Measurements from ENCODE around the gene ZBED4.
"Not testable (repeated sequence)": the region's sequence is repeated elsewhere in the genome, so short reads cannot be mapped to it uniquely, and the experiment has no call there.

Gene ZBED4, protein sequence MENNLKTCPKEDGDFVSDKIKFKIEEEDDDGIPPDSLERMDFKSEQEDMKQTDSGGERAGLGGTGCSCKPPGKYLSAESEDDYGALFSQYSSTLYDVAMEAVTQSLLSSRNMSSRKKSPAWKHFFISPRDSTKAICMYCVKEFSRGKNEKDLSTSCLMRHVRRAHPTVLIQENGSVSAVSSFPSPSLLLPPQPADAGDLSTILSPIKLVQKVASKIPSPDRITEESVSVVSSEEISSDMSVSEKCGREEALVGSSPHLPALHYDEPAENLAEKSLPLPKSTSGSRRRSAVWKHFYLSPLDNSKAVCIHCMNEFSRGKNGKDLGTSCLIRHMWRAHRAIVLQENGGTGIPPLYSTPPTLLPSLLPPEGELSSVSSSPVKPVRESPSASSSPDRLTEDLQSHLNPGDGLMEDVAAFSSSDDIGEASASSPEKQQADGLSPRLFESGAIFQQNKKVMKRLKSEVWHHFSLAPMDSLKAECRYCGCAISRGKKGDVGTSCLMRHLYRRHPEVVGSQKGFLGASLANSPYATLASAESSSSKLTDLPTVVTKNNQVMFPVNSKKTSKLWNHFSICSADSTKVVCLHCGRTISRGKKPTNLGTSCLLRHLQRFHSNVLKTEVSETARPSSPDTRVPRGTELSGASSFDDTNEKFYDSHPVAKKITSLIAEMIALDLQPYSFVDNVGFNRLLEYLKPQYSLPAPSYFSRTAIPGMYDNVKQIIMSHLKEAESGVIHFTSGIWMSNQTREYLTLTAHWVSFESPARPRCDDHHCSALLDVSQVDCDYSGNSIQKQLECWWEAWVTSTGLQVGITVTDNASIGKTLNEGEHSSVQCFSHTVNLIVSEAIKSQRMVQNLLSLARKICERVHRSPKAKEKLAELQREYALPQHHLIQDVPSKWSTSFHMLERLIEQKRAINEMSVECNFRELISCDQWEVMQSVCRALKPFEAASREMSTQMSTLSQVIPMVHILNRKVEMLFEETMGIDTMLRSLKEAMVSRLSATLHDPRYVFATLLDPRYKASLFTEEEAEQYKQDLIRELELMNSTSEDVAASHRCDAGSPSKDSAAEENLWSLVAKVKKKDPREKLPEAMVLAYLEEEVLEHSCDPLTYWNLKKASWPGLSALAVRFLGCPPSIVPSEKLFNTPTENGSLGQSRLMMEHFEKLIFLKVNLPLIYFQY

DNA sequence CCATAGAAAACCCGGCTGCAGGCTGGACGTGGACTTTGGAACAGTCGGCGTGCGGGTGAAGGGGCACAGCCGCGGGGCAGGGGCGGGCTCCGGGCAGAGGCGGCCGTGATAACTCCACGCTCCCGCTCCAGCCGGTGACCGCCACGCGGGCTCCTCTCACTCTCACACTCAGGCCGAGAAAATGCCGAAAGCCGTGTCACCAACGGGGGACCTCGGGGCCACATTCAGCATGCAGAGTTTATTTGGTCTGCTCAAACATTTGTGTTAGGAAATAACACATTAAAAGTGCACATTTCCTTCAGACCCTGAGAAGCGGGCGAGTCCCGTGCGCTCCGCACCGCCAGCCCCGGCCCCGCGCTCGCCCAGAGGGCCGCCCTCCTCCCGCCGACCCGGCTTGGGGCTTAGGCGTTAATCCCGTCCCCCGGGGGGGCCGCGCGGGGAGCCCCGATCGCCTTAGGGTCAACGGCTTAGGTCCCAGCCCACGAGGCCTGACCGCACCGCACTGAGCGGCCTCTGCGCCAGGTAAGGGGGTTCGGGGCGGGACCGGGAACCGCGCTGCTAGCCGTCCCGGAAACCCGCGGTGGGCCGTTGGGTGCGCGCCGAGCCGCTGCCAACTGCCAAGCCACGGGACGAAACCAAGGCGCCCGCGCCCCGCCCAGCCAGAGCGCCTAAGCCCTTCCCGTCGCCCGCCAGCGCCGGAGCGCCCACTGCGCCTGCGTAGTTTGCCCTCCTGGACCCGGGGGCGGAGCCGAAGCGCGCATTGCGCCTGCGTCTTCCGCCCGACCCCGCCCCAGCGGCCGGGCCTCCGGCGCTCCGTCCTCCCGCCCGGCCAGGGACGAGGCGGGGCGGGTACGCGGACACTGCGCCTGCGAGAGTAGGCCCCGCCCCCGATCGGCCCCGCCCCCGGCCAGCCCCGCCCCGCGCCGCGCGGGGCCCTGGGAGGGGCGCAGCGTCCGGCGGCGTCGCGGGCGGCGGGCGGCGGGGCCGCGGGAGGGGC is at the start of gene ZBED4:
ZBED4 (plus strand) TSS at position 947 of the 997 bp plus-strand sequence. CDS start 29,819 bp downstream, outside the sequence.
- peak; percentile 49 to 98 (median 93) for DNase-seq

DNA sequence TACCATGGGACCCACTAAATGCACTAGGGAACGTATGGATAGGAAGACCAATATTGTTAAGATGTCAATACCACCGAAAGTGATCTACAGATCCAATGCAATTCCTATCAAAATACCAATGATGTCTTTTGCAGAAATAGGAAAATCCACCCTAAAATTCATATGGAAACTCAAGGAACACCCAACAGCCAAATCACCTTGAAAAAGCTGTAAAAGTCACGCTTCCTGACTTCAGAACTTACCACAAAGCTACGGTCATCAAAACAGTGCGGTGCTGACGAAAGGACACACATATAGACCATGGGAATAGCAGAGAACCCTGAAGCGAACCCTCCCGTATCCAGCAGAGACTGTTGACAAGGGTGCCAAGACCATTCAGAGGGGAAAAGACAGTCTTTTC is 46.5 kb upstream of the ZBED4 start:
- DNase-seq, result no peak

DNA sequence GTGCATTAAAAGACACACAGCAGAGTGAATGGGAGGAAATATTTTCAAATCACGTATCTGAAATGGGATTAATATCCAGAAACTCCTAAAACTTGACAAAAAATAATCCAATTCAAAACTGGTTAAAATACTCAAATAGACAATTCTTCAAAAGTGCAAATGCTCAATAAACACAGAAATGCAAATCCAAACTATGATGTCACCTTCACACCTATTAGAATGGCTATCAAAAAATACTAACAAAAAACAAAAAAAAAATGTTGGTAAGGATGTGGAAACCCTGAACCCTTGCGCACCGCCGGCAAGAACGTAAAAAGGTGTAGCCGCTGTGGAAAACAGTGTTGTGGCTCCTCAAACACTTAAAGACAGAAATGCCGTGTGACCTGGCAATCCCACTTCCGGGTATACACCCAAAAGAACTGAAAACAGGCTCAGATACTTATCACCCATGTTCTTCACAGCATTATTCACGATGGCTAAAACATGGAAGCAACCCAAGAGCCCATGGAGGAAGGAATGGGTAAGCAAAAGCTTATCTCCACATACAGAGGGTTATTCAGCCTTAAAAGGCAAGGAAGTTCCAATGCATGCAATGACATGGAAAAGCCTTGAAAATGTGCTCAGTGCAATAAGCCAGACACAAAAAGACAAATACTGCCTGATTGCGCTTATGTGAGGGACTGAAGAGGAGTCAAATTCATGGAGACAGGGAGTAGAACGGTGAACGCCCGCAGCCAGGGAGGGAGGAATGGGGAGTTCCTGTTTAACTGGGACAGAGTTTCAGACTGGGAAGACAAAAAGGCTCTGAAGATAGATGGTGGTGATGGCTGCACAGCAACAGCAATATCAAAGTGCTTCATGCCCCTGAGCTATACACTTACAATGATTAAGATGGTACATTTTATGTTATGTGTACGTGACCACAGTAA is 45.6 kb upstream of the ZBED4 start:
- DNase-seq, result no peak

DNA sequence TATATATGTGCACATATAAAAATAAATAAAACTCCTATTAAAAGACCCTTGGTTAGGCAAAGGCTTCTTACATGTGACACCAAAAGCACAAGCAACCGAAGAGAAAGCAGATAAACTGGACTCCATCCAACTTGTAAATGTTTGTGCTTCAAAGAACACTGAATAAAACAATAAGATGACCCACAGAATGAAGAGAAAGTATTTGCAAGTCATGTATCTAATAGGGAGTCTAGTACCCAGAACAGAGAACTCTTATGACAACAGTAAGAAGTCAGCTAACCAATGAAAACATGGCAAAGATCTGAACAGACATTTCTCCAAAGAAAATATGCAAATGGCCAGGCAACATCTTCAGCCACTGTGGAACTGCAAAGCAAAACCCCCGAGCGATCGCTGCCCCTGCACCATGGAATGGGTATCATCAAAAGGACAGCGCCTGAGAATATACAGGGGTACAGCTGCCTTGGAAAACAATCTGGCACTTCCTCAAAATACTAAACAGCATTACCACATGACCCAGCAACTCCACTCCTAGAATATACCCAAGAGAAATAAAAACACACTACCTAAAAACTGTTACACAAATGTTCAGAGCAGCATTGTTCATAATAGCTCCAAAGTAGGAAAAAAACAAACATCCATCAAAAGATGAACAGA is 43.2 kb upstream of the ZBED4 start:
- no peak for DNase-seq

DNA sequence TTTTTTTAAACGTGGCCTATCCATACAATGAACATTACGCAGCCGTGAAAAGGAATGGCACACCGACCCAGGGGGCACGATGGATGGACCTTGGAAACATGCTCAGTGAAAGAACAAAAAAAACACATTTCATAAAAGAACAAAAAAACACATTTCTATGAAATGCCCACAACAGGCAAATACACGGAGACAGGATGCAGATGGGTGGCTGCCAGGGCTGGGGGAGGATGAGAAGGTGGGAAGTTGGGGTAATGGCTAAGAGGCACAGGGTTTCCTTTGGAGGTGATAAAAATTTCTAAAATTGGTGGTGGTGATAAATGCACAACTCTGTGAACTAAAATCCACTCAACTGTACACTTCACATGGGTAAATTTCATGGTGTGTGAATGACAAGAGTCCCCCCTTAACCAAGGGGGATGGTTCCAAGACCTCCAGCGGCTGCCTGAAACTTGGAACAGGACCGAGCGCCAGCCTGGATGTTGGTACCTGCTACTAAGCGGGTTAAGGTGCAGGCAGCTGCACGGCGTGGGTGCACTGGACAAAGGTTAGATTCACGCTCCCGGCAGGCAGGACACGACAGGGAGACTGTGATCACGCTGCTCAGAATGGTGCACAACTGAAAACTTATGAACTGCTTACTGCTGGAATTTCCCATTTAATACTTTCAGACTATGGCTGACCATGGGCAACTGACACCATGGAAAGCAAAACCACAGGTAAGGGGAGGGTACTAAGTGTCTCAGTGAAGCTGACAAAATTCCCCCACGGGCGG is 42.4 kb upstream of the ZBED4 start:
- DNase-seq, result no peak

DNA sequence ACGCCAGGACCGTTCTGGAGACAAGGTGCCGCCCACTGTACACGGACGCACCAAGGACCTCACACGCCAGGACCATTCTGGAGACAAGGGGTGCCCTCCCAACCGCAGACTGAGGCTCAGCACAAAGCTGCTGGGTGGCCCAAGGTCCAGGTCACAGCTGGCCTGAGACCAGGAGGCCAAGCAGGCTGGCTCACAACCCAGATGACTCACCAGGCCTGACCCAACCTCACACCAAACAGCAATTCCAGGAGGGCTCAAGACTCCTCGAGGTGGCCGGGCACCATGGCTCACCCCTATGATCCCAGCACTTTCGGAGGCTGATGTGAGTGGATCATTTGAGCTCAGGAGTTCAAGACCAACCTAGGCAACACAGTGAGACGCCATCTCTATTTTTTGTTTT is 40.8 kb upstream of the ZBED4 start:
- no peak for DNase-seq

DNA sequence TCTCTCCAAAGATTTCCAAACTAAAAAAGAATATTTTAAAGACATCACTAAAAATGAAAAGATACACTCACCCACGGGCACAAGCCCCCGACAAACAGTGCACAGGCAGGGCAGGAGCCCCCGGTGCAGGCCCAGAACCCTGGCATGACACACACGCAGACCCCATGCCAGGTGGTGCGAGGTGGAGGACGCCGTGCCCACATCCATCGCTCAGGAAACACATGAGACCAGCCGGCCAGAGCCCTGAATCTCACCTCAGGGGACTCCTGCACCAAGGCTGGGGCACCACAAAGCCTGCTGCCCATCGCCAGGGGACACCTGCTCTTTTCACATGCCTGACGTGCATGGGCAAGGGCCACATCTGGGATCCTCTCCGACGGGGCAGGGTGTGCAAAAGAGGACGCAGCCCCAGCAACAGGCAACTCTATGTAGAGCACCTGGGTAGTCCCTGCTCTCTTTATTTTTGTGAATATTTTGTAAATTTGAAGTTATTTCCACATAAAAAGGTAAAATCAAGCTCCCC is 39.4 kb upstream of the ZBED4 start:
- no peak for DNase-seq

DNA sequence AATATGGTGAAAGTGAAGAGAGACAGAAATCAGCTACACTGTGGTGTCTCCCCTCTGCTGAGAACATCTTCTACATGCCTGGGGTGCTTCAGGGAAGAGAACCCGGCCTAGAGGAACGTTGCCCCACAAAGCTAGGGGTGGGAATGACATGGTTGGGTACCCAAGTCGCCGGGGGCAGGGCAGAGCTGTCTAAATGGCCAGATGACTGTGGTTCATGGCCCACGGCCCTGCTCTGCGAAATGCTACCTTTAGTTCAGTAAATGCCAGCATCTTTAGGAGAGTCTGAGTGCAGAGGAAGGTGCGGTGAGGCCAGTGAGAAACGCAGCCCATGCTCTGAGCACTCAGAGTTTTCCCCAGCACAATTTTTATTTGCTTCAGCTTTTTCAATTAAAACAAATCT is 38.8 kb upstream of the ZBED4 start:
- DNase-seq, result no peak

DNA sequence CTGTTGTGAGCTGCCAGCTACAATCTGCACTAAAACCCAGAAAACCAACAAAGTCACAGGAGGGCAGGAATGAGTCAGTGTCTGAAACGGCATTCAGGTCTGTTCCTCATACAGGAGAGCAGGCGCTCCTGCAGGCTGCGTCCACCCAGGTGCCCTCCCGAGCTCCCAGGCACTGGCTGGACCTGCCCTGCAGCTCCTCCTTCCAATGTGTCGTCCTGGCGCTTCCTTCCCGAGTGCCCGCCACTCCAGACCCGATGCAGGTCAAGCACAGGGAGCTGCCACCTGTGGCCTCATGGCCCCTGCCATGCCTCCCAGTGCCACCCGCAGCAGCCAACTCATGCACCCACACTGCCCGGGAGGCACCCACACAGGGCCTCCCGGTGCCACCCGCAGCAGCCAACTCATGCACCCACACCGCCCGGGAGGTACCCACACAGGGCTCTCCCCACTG is 38.0 kb upstream of the ZBED4 start:
- no peak for DNase-seq

DNA sequence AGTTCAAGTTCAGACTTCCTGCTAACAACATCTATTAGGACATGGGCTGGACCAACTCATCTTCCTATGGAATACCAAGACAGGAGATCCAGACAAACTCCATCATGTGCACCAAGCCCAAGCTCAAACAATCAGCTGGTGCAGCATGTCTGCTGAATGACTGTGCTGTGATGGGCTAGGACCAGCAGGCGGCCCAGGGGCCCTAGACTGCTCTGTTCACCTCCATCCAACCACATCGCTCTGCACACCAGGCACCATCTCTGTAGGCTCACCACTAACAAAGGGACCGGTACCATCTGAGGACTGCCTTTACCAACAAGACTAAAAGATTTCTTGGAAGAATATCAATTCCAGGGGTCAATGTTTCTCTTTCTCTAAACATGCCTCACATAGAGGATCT is 36.3 kb upstream of the ZBED4 start:
- no peak for DNase-seq

DNA sequence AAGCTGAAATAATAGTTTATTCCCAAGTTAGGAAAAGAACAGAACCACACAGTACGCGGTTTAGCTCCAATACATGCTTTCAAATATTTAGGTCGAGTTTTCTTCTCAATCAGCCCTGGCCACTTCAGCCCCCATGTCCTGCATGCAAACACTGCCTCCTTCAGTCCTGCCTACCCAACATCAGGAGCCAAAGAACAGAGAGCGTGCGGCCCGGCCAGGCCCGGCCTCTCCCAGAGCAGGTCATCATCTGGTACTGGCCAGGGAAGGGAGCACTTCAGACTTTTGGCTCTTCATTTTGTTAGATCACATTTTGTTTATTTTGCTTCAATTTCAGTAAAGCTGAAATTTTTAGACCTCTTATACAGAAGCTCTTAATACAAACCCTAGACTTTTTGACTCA is 32.7 kb upstream of the ZBED4 start:
- DNase-seq, result peak in 3 of 51 donors; percentile 14 to 20 (median 16)

DNA sequence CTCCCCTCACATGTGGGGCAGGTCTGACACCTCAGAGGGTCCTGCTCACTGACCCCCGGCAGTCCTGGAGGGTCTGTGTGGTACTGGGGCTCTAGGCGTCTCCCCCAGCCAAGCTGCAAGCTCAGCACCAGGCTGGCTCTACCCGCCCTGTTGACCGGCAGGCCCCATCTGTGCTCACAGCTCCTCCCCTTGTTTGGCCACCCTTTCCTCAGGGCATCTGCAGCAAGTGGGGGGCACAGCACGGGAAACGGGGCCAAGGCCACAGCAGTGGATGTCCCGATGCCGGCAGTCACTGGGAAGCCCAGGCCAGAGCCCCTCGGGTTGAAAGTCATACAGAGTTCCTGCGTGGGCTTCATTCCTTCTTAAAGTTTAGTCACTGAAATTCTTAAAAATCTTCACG is 31.9 kb upstream of the ZBED4 start:
- DNase-seq, result not testable (repeated sequence)

DNA sequence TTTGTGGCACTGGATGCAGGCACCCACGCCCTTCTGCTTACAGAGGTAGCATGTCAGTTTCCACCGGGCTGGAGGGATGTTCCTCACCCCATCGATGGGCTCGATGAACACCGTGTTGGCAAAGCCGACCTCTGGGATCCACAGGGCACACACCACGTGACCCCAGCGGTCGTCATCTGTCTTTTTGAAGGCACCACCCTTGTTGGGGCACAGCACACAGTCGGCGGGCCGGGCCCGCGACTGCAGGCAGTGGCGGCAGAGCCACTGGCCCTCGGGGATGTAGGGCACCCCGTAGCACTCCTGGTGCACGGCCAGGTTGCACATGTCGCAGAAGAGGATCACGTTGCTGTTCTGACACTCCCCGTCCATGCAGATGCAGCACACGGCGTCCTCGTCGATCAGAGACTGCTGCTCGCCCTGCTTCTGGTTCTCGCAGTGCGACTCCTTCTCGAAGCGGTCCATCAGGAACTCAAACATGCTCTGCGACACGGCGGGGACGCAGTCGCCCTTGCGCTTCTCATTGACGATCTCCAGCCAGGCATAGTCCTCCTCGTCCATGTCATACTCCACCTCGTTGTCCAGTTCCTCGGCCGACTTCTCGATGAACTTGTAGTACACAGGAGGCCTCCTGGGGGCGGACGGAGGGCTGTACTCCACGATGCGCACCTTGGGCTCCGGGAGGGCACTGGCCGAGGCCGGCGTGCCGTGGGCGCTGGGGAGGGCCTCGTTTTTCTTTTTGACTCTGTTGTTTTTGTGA is 30.2 kb upstream of the ZBED4 start:
- no peak for DNase-seq

DNA sequence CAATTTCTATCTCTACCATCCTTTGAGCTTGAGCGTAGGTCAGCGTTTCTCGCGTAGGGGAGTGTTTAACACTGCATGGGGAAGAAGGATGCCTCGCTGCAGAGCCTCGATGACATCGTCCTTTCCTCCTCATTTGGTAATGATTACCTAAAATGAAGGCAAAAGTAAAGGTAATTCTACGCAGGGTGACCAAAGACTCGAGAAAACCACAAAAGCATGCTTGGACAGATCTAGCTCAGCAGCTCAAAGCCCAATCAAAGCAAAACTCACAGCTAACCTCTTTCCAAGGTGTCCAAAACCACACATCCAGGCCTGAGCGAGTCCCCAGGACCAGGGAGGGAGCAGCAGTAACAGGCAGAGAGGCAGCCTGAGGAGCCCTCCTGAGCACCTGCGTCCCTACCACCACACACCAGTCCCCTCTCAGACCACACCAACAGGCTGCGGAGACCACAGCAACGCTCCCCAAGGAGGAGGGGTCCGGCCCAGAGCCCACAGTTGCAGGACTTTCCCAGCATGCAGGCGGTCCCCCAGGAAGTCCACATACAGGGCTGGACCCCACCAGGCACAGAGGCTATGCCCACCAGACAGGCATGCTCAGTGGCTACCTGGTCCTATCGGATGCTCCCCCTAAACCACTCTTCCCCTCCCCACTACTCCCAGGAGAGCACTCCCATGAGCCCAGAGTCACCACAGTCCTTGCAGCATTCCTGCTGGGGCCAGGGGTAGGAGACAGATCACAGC is 29.3 kb upstream of the ZBED4 start:
- DNase-seq, result no peak

DNA sequence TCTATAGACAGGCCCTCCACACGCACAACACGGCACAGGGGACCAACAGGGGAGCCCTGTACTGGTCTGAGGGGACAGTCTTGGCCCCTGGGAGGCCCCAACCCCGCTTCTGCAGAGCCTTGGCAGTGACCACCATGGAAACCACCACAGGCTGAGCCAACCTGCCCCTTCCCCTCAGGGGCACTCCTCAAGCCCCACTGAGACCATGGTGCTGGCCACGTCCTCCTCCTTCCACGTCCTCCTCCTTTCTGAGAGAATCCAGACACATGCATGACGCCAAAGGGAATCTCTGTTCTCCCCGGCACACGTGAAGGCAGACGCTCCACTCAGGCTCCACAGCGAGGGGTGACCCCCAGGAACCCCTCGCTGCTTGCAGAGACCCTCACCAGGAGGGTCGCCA is 28.7 kb upstream of the ZBED4 start:
- DNase-seq, result no peak

DNA sequence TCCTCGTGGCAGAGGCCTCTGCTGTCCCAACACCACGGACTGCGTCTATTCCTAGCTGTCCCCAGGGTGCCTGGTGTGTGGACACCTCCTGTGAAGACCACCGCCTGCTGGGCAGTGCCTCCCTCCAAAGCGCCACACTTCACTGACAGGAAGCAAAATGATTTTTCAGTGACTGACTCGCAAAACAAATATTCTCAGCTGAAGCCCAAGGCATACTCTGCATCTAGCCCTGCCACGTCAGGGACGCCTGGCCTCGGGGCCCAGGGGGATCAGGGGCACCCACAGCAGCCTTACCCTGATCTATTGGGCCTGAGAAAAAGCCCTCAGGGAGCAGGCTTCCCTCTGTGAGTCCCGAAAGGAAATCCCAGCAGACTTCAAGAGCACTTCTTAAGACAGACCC is 28.2 kb upstream of the ZBED4 start:
- DNase-seq, result no peak
